NCI-H128 (cell line): ENCODE data around the gene NKX2-4.

Source experiments
- DNase-seq: peaks from one replicate; lab custom pipeline; 2025; ENCODE audit not compliant: unreplicated experiment; lab: John Stamatoyannopoulos, UW

The NKX2-4 gene

DNA sequence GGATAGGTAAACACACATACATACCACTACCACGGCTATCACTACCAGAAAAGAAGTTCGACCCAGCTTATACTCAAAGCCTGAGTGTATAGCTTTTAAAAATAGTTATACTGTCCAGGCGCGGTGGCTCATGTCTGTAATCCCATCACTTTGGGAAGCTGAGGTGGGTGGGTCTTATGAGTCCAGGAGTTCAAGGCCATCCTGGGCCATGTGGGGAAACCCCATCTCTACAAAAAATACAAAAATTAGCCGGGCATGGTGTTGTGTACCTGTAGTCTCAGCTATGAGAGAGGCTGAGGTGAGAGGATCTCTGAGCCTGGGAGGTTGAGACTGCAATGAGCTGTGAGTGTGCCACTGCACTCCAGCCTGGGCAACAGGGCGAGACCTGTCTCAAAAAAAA, 32.9 kb downstream of the NKX2-4 start:
- no peak for DNase-seq

DNA sequence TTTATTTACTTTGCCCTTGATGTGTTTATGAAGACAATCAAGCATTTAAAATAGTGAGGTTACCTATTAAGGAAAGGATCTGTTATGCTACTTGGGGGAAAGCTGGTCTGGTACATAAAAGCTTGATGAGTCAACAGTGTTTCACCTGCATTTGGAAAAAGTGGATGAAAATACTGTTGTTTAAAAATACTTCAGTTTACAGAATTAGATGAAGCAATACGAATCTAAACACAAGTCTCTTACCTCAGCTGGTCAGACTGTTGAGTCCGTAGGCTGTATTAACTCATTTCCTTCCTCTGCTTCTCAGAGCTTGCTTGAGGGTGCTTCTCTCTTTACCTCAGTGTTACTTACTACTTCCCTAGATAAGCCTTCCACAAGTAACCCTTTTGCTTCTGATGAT, 36.1 kb downstream of the NKX2-4 start:
- DNase-seq = no peak

DNA sequence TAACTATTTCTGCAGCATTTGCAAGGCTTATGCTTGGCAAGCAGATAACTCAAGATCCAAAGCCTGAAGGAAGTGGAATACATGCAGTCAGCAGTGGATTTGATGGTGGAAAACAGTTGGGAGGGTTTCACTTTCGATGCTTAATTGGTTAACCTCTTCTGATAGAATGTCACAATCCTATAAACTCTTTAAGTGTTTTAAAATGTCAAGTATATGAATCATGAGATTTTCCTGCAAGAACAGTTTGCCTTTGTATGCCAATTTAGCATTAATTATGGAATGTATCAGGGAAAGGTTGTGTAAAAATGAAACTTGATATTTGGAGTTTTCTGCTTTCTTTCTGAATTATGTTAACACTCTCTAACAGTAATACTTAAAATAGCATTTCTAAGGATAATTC, 36.6 kb downstream of the NKX2-4 start:
- no peak for DNase-seq

DNA sequence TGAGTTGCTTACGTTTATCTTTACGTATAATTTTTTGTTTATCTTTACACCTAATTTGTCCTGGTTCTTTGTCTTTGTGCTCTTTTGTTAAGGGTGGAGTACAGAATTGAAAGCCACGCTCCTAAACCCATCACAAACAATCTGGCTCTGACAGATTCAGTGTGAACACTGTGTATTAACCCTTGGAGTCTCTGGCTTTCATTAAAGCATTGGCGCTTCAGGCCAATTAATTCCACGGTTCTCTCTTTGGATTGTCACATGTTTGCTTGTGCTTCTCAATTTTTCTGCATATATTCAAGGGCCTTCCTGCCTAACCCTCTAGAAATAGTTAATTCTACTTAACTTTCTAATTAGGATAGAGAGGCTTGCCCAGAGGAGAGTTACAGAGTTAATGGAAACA, 38.6 kb downstream of the NKX2-4 start:
- DNase-seq = no peak

DNA sequence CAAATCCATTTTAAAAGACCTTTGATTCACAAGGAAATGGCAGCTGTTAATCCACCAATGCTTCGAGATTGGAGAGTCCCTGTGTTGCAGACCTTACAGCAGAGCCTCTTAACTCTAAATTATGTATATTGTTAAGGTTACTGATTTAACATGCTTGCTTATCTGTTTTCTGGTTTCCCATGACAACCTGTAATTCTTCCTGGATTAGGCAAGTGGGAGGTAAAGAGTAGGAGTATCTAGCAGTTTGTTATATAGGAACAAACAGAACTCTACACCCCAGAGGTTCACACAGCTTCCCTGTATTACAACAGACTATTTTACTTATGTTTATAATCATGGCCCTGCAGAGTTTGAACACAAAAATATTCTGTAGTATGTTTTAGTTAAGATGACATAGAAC, 39.5 kb downstream of the NKX2-4 start:
- DNase-seq = no peak

DNA sequence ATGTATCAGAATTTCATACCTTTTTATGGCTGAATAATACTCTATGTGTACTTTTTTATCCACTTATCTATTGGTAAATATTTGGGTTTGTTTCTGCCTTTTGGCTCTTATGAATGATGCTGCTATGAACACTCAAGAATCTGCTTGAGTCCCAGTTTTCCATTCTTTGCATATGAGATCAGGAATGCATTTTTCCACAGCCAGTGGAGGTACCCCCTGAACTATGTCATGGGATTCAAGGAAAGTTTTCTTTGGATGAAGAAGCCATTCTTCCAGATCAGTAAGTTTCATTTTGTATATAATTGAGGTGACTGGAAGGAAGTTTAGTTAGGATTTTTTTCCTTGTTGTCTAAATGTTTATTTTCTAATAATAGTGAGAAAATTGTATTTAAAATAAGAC, 40.9 kb downstream of the NKX2-4 start:
- DNase-seq = no peak

DNA sequence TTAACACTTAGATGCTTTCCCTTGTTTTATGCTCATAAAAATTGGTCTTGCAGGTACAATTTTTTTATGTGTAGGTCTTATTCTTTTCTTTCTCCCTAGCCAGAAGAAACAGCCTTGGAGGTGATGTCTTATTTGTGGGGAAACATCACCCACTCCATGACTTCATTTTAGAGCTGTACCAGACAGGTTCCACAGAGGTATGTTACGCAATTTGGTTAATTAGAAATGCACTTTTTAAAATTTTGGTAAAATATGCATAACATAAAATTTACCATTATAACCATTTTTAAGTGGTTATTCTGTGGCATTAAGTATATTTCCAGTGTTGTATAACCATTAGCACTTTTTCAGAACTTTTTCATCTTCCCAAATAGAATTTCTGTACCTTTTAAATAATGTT, 41.3 kb downstream of the NKX2-4 start:
- no peak for DNase-seq

DNA sequence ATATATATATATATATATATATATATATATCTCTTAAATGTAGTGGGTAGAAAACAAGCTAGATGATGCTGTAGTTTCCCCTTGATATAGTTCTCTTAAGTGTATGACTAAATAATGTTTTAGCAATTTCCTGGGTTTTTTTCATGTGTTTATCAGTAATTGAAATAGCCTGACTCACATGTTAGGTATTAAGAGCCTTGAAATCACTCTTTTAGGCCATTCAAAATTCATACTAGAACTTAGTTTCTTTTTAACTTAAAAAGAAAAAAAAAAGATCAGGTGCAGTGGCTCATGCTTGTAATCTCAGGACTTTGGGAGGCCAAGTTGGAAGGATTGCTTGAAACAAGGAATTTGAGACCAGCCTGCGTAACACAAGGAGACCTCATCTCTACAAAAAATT, 44.1 kb downstream of the NKX2-4 start:
- DNase-seq = no peak

DNA sequence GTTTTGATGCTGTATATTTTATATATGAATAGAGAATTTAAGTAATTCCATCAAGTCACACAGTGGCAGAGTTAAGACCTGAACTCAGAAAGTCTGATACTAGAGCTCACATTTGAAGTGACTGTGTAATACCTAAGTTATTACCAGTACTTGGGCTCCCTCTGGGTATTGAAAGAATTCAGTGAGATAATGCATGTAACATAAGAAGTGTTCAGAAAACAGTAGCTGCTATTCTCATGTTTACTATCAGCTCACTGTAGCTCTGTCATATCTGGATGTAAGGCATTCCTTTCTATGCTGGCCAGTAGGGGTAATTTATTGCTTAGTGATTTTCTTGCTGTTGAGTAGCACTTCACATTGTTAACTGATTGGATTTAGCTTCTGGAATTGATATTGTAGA, 44.6 kb downstream of the NKX2-4 start:
- DNase-seq = no peak
